Tibial artery (tissue), 4 donors: ENCODE data around the gene SNRNP35.
"Not testable (repeated sequence)": the region's sequence is repeated elsewhere in the genome, so short reads cannot be mapped to it uniquely, and the experiment has no call there.

Experiments
- DNase-seq, 2 donors: peaks; one replicate each; pipeline ENCODE4 v3.0.0-alpha.2; 2019
- H3K27ac ChIP-seq, 2 donors: fragments of 200-600 bp; sonication (generic) in 1 of 2; 1 replicate in 1 of 2; 2 replicates in 1 of 2; pipeline ENCODE4 v1.5.1; 2018 to 2019; ENCODE audit warnings: mild to moderate bottlenecking in 1 of 2
- H3K27me3 ChIP-seq, 2 donors: fragments of 200-600 bp; sonication (generic) in 1 of 2; one replicate each; pipeline versions ENCODE4 v1.5.1 to v1.6.0; 2016 to 2019
- H3K36me3 ChIP-seq, 3 donors: fragments of 200-600 bp; sonication (generic) in 2 of 3; one replicate each; pipeline ENCODE4 v1.5.1; 2016 to 2019; ENCODE audit warnings: mild to moderate bottlenecking in 2 of 3
- H3K4me1 ChIP-seq, 4 donors: fragments of 200-600 bp; sonication (generic) in 2 of 4; 1 replicate in 3 of 4; 2 replicates in 1 of 4; pipeline ENCODE4 v1.5.1; 2016 to 2019
- H3K4me3 ChIP-seq, 2 donors: fragments of 200-600 bp; sonication (generic) in 1 of 2; 1 replicate in 1 of 2; 2 replicates in 1 of 2; pipeline ENCODE4 v1.5.1; 2018 to 2019; ENCODE audit warnings: mild to moderate bottlenecking in 2 of 2
- H3K9me3 ChIP-seq, 3 donors: fragments of 200-600 bp; sonication (generic) in 1 of 3; one replicate each; pipeline ENCODE4 v1.5.1; 2016 to 2019
- CTCF ChIP-seq, 2 experiments: fragments of 200-600 bp in 1 of 2; fragments of 450-650 bp in 1 of 2; IDR thresholded peaks; one replicate each; pipeline ENCODE4 v1.5.1; 2017 to 2019; ENCODE audit warnings: antibody characterized with exemption in 2 of 2, mild to moderate bottlenecking in 1 of 2, moderate library complexity in 1 of 2
- intact Hi-C: fragments of 100-400 bp; cut with DNase I; formaldehyde crosslinking; loops from one replicate; pipeline ENCODE4 v1.15.0; 2023; ENCODE audit warnings: low total_unique reads

Gene SNRNP35

DNA sequence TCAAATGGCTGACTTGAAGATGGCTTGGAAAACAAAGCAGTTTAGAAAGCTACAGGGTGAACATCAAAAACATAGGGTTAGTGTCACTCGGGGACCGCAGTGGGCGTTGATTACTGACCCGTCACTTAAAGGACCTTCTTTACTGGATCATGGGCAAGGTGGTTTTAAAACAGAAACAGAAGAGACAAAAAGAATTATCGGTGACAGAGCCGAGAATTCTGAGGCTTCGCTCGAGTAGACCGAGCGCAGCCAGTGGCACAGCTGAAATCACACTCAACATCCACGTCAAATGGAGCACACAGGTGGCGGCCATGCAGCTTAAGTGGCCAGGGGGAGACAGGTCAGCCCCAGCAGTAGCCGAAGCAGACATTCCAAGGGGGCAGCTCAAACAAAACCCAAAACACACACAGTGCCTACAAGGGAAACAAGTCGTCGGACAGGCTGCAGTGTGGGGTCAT, 17.3 kb downstream of the SNRNP35 start:
- Histone ChIP-seq H3K9me3 (no peaks in the 10 kb centered on the region), H3K27me3 (no peaks in the 10 kb centered on the region), H3K27ac (peak overlapping the region; percentile 46 to 60), H3K4me1 (peaks cover 0 to 46% (median 30%) of the 10 kb centered on the region in 4 donors), H3K4me3 (no peak overlapping the region), H3K36me3 (peaks cover 19 to 59% (median 24%) of the 10 kb centered on the region in 3 donors)
- DNase-seq: no peak
- no peak for TF ChIP-seq CTCF (IDR thresholded peaks at IDR 0.05)
- intact Hi-C loops: no loop called here

- Histone ChIP-seq H3K36me3 (peaks cover 0 to 38% (median 5%) of the 10 kb centered on the region in 3 donors), H3K27ac (peak overlapping the region; percentile 90 to 92), H3K9me3 (no peaks in the 10 kb centered on the region), H3K4me3 (peak overlapping the region in 1 of 2 donors; percentile 15), H3K4me1 (peaks cover 0 to 73% (median 42%) of the 10 kb centered on the region in 4 donors), H3K27me3 (no peaks in the 10 kb centered on the region)
- no peak for DNase-seq
- TF ChIP-seq CTCF (IDR thresholded peaks at IDR 0.05): no peak
- intact Hi-C loops: no loop called here
These were observed 20.1 kb downstream of the SNRNP35 start for GRCh38 chr12:123478069-123478468.

DNA sequence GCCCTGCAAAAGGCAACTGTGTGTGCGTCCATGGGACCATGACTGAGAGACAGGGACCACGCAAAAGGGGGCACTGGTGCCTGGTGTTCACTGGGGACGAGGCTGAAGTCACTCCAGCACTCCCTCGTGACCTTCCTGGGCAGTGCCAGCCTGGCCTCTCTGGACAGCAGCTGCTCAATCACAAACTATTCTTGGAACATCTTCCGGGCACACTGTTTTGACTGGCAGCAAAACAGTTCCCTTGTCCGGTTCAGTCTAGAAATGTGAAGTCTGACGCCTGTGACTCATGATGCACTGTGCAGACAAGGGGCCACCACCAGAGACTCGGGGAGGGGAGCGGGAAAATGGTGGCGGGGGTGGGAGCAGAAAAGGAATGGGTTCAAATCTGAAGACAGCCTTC, 20.8 kb downstream of the SNRNP35 start:
- intact Hi-C loops: no loop called here
- peaks cover 0 to 80% (median 42%) of the 10 kb centered on the region in 4 donors for H3K4me1 ChIP-seq
- H3K4me3 ChIP-seq: peak overlapping the region; percentile 38 to 41
- DNase-seq: peak; percentile 79 to 94
- no peaks in the 10 kb centered on the region for H3K27me3 ChIP-seq
- H3K36me3 ChIP-seq: peaks cover 0 to 40% (median 8%) of the 10 kb centered on the region in 3 donors
- peak overlapping the region; percentile 90 to 92 for H3K27ac ChIP-seq
- peak in 1 of 2 experiments; percentile 10 for TF ChIP-seq CTCF (IDR thresholded peaks at IDR 0.05)
- H3K9me3 ChIP-seq: no peaks in the 10 kb centered on the region

DNA sequence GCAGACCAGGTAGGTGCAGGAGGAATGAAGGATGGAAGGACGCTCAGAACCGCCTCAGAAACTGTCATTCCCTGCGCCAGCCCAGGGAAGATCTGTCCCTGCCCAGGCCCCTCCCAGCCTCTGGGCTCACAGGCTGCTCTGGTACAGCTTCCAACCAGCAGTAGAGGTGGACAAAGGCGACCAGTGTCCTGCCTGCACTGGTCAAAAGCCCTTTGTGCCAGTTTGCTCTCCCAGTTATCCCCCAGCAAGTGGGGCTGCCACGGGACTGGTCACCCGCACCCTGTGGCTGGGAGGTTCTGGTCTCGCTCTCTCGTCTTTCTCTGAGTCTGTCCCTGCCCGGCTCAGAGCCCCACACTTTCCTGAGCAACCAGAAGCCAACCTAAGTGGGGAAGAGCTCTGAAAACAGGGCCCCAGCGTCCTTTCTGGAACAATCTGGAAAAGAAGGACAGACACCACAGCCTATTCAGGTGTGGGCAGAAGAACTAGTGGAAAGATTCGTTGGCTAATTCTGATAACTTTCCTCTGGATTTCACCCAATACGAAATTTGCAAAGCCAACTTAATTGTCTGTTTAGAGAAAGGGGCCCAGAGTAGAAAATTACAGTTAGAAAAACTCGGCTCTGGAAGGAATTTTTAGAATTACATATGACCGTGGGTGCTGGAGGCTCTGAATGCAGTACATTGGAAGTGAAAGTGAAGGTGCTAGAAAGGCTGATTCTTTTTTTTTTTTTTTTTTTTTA, 21.7 kb downstream of the SNRNP35 start:
- peaks cover 0 to 44% (median 12%) of the 10 kb centered on the region in 3 donors for H3K36me3 ChIP-seq
- peak overlapping the region; percentile 90 to 92 for H3K27ac ChIP-seq
- H3K4me1 ChIP-seq: peaks cover 0 to 76% (median 37%) of the 10 kb centered on the region in 4 donors
- no peak for TF ChIP-seq CTCF (IDR thresholded peaks at IDR 0.05)
- no peaks in the 10 kb centered on the region for H3K27me3 ChIP-seq
- peak overlapping the region; percentile 38 to 41 for H3K4me3 ChIP-seq
- intact Hi-C loops: loop anchor here (10.0 kb wide), 1 partner anchor 115 kb away; the partner anchor contains the start of gene SBNO1
- no peaks in the 10 kb centered on the region for H3K9me3 ChIP-seq
- DNase-seq: peak in 1 of 2 donors; percentile 74

DNA sequence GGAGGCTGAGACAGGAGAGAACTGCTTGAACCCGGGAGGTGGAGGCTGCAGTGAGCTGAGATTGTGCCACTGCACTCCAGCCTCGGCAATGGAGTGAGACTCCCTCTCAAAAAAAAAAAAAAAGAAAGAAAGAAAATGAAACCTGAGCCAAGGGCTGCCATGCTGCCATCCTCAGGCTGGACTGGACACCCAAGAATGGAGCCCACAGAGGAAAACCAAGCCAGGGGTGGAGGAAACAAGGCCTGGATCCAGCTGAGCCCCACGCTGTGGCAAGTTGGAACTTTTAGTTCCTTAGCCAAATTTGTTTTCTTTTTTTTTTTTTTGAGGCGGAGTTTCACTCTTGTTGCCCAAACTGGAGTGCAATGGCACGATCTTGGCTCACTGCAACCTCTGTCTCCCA, 23.3 kb downstream of the SNRNP35 start:
- H3K36me3 ChIP-seq: peaks cover 0 to 47% (median 17%) of the 10 kb centered on the region in 3 donors
- not testable (repeated sequence) for DNase-seq, H3K9me3 ChIP-seq, H3K27me3 ChIP-seq, H3K4me3 ChIP-seq
- peak overlapping the region; percentile 90 to 92 for H3K27ac ChIP-seq
- intact Hi-C loops: loop anchor here (10.0 kb wide), 1 partner anchor 116 kb away; the partner anchor contains the start of gene SBNO1
- H3K4me1 ChIP-seq: peaks cover 0 to 68% (median 37%) of the 10 kb centered on the region in 4 donors

DNA sequence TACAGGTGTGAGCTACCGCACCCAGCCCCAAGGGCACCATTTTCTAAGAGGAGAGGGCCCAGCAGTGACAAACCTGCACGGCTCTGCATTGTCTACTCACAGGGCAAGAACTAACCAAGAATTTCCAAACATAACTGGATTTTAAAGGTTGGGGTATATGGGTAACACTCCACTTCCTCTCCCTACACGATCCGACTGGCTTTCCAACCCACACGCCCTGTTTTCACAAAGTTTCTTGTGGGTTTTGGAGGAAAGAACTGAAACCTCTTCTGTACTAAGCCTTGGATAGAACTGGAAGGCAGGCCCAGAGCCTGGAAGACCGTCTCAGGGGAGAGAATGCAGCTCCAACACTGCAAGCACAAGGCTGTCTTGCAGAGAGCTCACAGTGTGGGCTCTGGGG, 24.9 kb downstream of the SNRNP35 start:
- Histone ChIP-seq H3K4me3 (no peak overlapping the region), H3K4me1 (peaks cover 0 to 61% (median 32%) of the 10 kb centered on the region in 4 donors), H3K27me3 (no peaks in the 10 kb centered on the region), H3K9me3 (no peaks in the 10 kb centered on the region), H3K27ac (peak overlapping the region; percentile 50 to 92), H3K36me3 (peaks cover 0 to 41% (median 22%) of the 10 kb centered on the region in 3 donors)
- no peak for DNase-seq
- intact Hi-C loops: loop anchor here (10.0 kb wide), 1 partner anchor 118 kb away; the partner anchor contains the start of gene SBNO1
- no peak for TF ChIP-seq CTCF (IDR thresholded peaks at IDR 0.05)
